GM12874 (cell line): ENCODE data around the gene CCDC178.

Experiments used
- CTCF ChIP-seq: IDR thresholded peaks from 2 replicates; pipeline ENCODE4 v1.5.1; 2011; ENCODE audit warnings: low read depth, mild to moderate bottlenecking, control low read depth, low read length, moderate library complexity; ENCODE audit not compliant: insufficient read depth

The CCDC178 gene

DNA sequence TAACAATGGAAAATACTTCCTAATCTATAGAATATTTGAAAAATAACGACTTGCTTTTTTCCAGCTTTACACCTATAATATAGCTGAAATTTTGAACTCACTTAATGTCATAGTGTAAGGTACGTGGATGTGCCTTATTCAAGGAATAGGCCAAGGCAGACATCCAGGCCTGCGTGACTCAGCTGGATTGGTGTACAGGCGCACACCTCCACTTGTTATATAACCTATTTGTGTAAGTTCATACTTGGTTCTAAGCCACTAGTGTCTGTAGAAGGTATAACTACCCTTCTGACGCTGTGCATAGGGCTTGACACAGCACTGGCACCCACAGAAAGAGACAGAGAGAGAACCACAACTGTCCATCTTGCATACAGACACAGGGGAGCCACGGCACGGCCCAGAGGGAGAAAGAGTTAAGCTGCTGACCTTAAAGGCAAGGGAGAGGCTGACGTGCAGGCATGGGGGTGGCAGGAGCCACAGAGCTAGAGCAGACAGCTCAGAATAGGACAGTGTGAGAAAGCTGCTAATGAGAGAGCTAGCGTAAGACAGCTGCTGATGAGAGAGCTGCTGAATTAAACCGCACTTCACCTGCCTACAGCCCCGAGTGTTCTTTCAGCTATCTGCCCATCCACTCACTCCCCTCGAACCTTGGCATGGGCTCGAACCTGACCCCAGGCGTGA, 16.1 kb downstream of the CCDC178 start:
- no peak for TF ChIP-seq CTCF

DNA sequence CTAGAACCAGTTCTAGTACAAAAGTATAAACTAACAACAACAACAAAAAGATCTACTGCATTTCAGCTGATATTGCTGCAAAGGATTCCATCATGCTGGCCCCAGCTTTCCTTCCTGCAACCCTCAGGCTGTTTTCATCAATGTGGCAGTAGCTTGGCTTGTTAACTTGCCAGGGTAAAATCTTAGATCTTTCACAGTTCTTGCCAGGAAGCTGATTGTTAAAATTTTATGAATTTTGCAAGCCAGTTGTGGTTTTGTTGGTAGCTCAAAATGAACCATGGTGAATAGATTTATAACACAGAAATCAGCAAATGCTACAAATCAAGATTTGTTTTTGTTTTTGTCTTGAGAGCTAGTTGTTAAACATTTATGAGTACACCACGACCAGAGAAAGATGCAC, 19.3 kb downstream of the CCDC178 start:
- no peak for TF ChIP-seq CTCF

GRCh38 chr18:33404244-33404873, 36.2 kb downstream of the CCDC178 start:
- peak; percentile 12; the same call in 1 of the 2 replicates for TF ChIP-seq CTCF

- no peak for TF ChIP-seq CTCF
Observed at GRCh38 chr18:33375829-33376228, 64.7 kb downstream of the CCDC178 start.

GRCh38 chr18:33372442-33372841, 68.1 kb downstream of the CCDC178 start:
- TF ChIP-seq CTCF: no peak

- no peak for TF ChIP-seq CTCF
Observed at GRCh38 chr18:33369711-33370449, 70.6 kb downstream of the CCDC178 start.

GRCh38 chr18:33356735-33357134, 83.8 kb downstream of the CCDC178 start:
- no peak for TF ChIP-seq CTCF
